ENCODE results near the gene ZDHHC20. TPM values are rescaled to one million over a fixed set of nuclear protein-coding genes. Genes with fewer than 3 reads are reported as not detected.
"Not testable (repeated sequence)": the region's sequence is repeated elsewhere in the genome, so short reads cannot be mapped to it uniquely, and the experiment has no call there.

The ZDHHC20 gene
- total RNA-seq, 1 donor from 2014 or later, result 72.5 TPM

DNA sequence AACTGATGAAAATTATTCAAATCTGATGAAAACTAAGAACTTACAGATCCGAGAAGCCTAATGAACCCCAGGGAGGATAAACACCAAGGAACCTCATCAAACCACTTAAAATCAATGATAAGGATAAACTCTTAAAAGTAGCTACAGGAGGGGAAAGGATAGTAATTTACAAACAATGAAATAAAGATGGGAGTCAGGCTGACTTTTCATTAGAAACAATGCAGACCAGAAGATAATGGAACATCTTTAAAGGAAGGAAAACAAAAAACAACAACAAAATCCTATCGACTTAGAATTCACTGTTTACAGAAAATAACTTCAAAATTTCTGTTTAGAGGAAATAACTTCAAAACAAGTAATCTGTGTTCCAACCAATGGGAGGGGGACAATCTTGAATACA, 73.4 kb downstream of the ZDHHC20 start:
- no peaks in the 10 kb centered on the region for H3K27me3 Mint-ChIP-seq (ENCODE audit: unreplicated experiment)
- H3K4me3 Mint-ChIP-seq (ENCODE audit: unreplicated experiment), result peak overlapping the region; percentile 32
- H3K4me1 Mint-ChIP-seq (ENCODE audit: unreplicated experiment), result peaks cover 9% of the 10 kb centered on the region
- TF ChIP-seq, protein P1, sequence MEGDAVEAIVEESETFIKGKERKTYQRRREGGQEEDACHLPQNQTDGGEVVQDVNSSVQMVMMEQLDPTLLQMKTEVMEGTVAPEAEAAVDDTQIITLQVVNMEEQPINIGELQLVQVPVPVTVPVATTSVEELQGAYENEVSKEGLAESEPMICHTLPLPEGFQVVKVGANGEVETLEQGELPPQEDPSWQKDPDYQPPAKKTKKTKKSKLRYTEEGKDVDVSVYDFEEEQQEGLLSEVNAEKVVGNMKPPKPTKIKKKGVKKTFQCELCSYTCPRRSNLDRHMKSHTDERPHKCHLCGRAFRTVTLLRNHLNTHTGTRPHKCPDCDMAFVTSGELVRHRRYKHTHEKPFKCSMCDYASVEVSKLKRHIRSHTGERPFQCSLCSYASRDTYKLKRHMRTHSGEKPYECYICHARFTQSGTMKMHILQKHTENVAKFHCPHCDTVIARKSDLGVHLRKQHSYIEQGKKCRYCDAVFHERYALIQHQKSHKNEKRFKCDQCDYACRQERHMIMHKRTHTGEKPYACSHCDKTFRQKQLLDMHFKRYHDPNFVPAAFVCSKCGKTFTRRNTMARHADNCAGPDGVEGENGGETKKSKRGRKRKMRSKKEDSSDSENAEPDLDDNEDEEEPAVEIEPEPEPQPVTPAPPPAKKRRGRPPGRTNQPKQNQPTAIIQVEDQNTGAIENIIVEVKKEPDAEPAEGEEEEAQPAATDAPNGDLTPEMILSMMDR (IDR thresholded peaks at IDR 0.05; ENCODE audit: unreplicated experiment), result no peak
- H3K27ac Mint-ChIP-seq (ENCODE audit: unreplicated experiment), result no peak overlapping the region
- peaks cover 56% of the 10 kb centered on the region for H3K36me3 Mint-ChIP-seq (ENCODE audit: low read depth, unreplicated experiment)
- H3K9me3 Mint-ChIP-seq (ENCODE audit: unreplicated experiment), result no peaks in the 10 kb centered on the region
- DNase-seq (ENCODE audit: low spot score), result no peak

DNA sequence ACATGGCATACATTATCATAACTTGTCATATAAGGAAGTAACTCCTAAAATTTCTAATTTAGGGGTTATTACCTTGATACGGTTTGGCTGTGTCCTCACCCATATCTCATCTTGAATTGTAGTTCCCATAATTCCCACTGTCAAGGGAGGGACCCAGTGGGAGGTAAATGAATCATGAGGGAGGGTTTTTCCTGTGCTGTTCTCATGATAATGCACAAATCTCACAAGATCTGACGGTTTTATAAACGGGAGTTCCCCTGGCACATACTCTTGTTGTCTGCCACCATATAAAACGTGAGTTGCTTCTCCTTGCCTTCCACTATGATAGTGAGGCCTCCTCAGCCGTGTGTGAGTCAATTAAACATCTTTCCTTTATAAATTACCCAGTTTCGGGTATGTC, 76.0 kb downstream of the ZDHHC20 start:
- DNase-seq (ENCODE audit: low spot score), result no peak
- Mint-ChIP-seq H3K4me3 (ENCODE audit: unreplicated experiment) (no peak overlapping the region), H3K27me3 (ENCODE audit: unreplicated experiment) (no peaks in the 10 kb centered on the region), H3K9me3 (ENCODE audit: unreplicated experiment) (no peaks in the 10 kb centered on the region), H3K36me3 (ENCODE audit: low read depth, unreplicated experiment) (peaks cover 40% of the 10 kb centered on the region), H3K4me1 (ENCODE audit: unreplicated experiment) (peaks cover 9% of the 10 kb centered on the region), H3K27ac (ENCODE audit: unreplicated experiment) (no peak overlapping the region)
- TF ChIP-seq, protein P1 (IDR thresholded peaks at IDR 0.05; ENCODE audit: unreplicated experiment), result no peak

DNA sequence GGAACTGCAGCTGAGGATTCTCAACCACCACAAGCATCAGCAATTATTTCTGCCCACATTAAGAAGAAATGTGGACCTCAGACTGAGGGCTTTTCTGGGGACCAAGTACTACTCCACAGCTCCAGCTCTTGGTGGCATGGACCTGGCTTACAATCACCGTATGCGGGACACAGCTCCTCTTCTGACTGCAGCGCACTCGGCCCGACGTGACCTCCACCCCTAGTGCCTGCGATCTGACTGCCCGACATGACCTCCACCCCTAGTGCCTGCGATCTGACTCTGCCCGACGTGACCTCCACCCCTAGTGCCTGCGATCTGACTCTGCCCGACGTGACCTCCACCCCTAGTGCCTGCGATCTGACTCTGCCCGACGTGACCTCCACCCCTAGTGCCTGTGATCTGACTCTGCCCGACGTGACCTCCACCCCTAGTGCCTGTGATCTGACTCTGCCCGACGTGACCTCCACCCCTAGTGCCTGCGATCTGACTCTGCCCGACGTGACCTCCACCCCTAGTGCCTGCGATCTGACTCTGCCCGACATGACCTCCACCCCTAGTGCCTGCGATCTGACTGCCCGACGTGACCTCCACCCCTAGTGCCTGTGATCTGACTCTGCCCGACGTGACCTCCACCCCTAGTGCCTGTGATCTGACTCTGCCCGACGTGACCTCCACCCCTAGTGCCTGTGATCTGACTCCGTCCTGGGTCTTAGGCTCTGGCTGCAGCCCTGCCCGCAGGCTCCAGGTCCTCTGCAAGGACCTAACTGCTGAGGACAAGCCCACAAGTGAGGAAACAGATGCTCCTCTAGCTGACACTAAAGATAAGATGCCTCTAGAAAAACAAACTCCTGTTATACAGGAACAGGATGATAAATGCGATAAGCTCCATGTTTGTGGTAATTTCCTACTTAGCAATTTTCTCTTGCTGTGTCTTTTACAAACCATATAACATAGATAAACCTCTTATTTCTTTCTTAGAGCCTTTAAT, 81.8 kb downstream of the ZDHHC20 start:
- H3K4me3 Mint-ChIP-seq (ENCODE audit: unreplicated experiment); DNase-seq (ENCODE audit: low spot score); H3K9me3 Mint-ChIP-seq (ENCODE audit: unreplicated experiment); H3K27me3 Mint-ChIP-seq (ENCODE audit: unreplicated experiment): not testable (repeated sequence)
- Mint-ChIP-seq H3K27ac (ENCODE audit: unreplicated experiment) (peak overlapping the region; percentile 61), H3K36me3 (ENCODE audit: low read depth, unreplicated experiment) (peaks cover 11% of the 10 kb centered on the region), H3K4me1 (ENCODE audit: unreplicated experiment) (peaks cover 13% of the 10 kb centered on the region)

DNA sequence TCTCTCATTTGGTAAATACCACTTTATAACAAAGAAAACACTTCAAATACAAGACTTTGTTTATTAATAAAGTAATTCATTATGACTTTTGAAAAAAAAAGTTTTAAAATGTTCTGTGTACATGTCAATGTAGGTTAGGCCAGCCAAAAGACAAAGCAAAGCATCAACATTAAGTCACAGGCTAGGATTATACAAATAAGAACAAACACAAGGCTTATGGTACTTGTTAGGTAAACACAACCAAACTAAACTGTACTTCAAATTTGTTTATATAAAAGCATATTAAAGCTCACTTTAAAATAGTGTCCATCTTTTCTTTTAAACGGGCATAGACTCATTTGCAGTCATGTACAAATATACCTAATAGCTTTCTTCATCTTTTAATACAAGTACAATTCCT, 86.6 kb downstream of the ZDHHC20 start:
- H3K4me1 Mint-ChIP-seq (ENCODE audit: unreplicated experiment), result peaks cover 2% of the 10 kb centered on the region
- DNase-seq (ENCODE audit: low spot score), result no peak
- no peak overlapping the region for H3K27ac Mint-ChIP-seq (ENCODE audit: unreplicated experiment)
- H3K9me3 Mint-ChIP-seq (ENCODE audit: unreplicated experiment), result no peaks in the 10 kb centered on the region
- TF ChIP-seq, protein P1 (IDR thresholded peaks at IDR 0.05; ENCODE audit: unreplicated experiment), result no peak
- H3K27me3 Mint-ChIP-seq (ENCODE audit: unreplicated experiment), result peaks cover 2% of the 10 kb centered on the region
- H3K36me3 Mint-ChIP-seq (ENCODE audit: low read depth, unreplicated experiment), result peaks cover 2% of the 10 kb centered on the region
- H3K4me3 Mint-ChIP-seq (ENCODE audit: unreplicated experiment), result no peak overlapping the region

DNA sequence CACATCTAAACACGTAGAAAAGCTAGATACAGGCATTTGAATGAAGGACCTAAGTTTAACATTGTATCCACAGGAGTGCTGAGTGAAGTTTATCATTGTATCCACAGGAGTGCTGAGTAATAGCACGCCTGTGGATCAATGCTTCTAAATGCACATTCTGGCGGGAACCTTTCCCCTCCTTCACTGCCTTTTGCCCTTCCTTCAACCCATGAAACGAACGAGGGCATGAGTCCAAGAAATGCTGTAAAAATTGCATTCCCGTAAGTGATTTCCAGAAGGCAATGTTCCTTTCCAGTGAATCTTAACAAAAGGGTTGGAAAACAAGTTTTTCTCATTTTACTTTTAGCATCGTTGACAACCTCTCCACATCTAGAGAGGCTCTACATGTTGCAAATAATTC, 88.1 kb downstream of the ZDHHC20 start:
- no peaks in the 10 kb centered on the region for H3K9me3 Mint-ChIP-seq (ENCODE audit: unreplicated experiment)
- TF ChIP-seq, protein P1 (IDR thresholded peaks at IDR 0.05; ENCODE audit: unreplicated experiment), result no peak
- H3K27ac Mint-ChIP-seq (ENCODE audit: unreplicated experiment), result no peak overlapping the region
- no peaks in the 10 kb centered on the region for H3K4me1 Mint-ChIP-seq (ENCODE audit: unreplicated experiment)
- H3K27me3 Mint-ChIP-seq (ENCODE audit: unreplicated experiment), result no peaks in the 10 kb centered on the region
- no peak for DNase-seq (ENCODE audit: low spot score)
- no peak overlapping the region for H3K4me3 Mint-ChIP-seq (ENCODE audit: unreplicated experiment)
- H3K36me3 Mint-ChIP-seq (ENCODE audit: low read depth, unreplicated experiment), result no peaks in the 10 kb centered on the region

Measured in endothelial cell (in vitro differentiated cells).